Activated CD4-positive, alpha-beta T cell treated with anti-CD3 and anti-CD28 coated beads, Interleukin-2, amount 10 ng/mL, durations not matched to agents 7 days and 5 days (primary cell): ENCODE data around the gene CNTNAP1. TPM values are rescaled to one million over a fixed set of nuclear protein-coding genes. Genes with fewer than 3 reads are reported as not detected.

Experiments used
- CTCF ChIA-PET: fragments of 350-600 bp; sonication (Branson Sonifier 250); formaldehyde crosslinking; loops from one replicate; lab custom pipeline; 2021; ENCODE audit warnings: antibody characterized with exemption; lab: Charles Lee
- POLR2A ChIA-PET: fragments of 350-600 bp; sonication (Branson Sonifier 250); formaldehyde crosslinking; loops from one replicate; lab custom pipeline; 2021; ENCODE audit warnings: antibody characterized with exemption; lab: Charles Lee
- DNase-seq: peaks from one replicate; pipeline ENCODE4 v3.0.0-alpha.2; 2020
- H3K27ac Mint-ChIP-seq: one replicate; pipeline ENCODE4 v1.8.0; 2021; ENCODE audit warnings: mild to moderate bottlenecking, moderate library complexity, mixed read lengths
- H3K27me3 Mint-ChIP-seq: one replicate; pipeline ENCODE4 v1.8.0; 2021; ENCODE audit warnings: mixed read lengths
- H3K36me3 Mint-ChIP-seq: one replicate; pipeline ENCODE4 v1.8.0; 2021; ENCODE audit warnings: low read depth, mixed read lengths
- H3K4me1 Mint-ChIP-seq: one replicate; pipeline ENCODE4 v1.8.0; 2021; ENCODE audit warnings: mixed read lengths
- H3K4me3 Mint-ChIP-seq: one replicate; pipeline ENCODE4 v1.8.0; 2021; ENCODE audit warnings: mild to moderate bottlenecking, moderate library complexity, mixed read lengths
- H3K9me3 Mint-ChIP-seq: one replicate; pipeline ENCODE4 v1.8.0; 2021; ENCODE audit warnings: mixed read lengths
- total RNA-seq, 2 experiments: library from RNA; stranded (reverse); gene quantifications; one replicate each; pipeline ENCODE4 v1.2.3, GENCODE V29; 2021

The CNTNAP1 gene
- total RNA-seq, 2 experiments from 2014 or later = 0.81 to 1.0 TPM

GRCh38 chr17:42680331-42680808 lies 2.0 kb upstream of the CNTNAP1 start:
- peaks cover 58% of the 10 kb centered on the region for H3K4me1 Mint-ChIP-seq
- DNase-seq = no peak
- no peaks in the 10 kb centered on the region for H3K9me3 Mint-ChIP-seq
- no peaks in the 10 kb centered on the region for H3K36me3 Mint-ChIP-seq
- H3K27me3 Mint-ChIP-seq = peaks cover 48% of the 10 kb centered on the region
- no peak overlapping the region for H3K4me3 Mint-ChIP-seq
- peak overlapping the region; percentile 44 for H3K27ac Mint-ChIP-seq
- ChIA-PET CTCF (interaction anchor here (1.1 to 3.3 kb wide), 5 partner anchors 10 to 102 kb away, joined by 3 to 23 read pairs (median 6); partner anchors contain the start of gene PSMC3IP), POLR2A (interaction anchor here (1.7 kb wide), 1 partner anchor 103 kb away, joined by 5 read pairs; the partner anchor contains the start of gene PSMC3IP)

DNA sequence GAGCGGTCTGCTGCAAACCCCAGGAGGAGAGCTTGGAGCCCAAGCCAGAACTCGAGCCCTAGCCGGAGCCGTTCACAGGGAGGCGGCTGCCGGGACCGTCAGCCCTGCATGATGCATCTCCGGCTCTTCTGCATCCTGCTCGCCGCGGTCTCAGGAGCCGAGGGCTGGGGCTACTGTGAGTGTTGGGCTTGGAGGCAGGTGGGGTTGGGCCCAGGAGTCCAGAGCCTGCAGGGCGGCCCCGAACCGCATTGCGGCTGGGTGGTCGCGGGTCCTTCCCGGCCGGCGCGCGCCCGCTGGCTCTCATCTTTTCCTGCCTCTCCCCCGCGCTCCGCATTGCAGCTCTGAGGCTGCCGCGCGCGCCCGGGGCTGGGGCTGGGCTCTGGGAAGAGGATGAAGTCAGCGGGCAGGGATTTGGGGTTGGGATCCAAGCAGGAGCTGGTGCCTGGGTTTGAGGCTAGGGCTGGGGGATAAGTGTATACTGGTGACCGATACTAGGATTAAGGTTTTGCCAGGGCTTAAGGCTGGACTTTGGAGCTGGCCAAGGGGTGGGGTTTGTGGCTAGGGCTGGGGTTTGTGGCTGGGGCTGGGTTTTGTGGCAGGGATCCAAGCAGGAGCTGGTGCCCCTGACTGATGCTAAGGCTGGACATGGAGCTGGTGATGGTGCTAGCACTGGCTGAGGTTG lies 532 bp downstream of the CNTNAP1 start:
- H3K4me1 Mint-ChIP-seq = peaks cover 46% of the 10 kb centered on the region
- ChIA-PET CTCF (interaction anchor here (0.9 to 2.0 kb wide), 7 partner anchors 9 to 105 kb away, joined by 3 to 8 read pairs (median 3); partner anchors contain the start of gene PSMC3IP), POLR2A (no interaction called here)
- no peaks in the 10 kb centered on the region for H3K36me3 Mint-ChIP-seq
- peak overlapping the region; percentile 58 for H3K4me3 Mint-ChIP-seq
- no peak overlapping the region for H3K27ac Mint-ChIP-seq
- peaks cover 45% of the 10 kb centered on the region for H3K27me3 Mint-ChIP-seq
- H3K9me3 Mint-ChIP-seq = no peaks in the 10 kb centered on the region
- no peak for DNase-seq

GRCh38 chr17:42683407-42684034 lies 1.2 kb downstream of the CNTNAP1 start:
- CTCF ChIA-PET = interaction anchor here (0.5 to 2.0 kb wide), 8 partner anchors 8 to 106 kb away, joined by 3 to 8 read pairs (median 3); partner anchors contain the start of gene PSMC3IP
- DNase-seq = no peak
- no peak overlapping the region for H3K4me3 Mint-ChIP-seq

GRCh38 chr17:42684929-42685556 lies 2.7 kb downstream of the CNTNAP1 start:
- Mint-ChIP-seq H3K36me3 (no peaks in the 10 kb centered on the region), H3K27me3 (peaks cover 44% of the 10 kb centered on the region), H3K27ac (no peak overlapping the region), H3K9me3 (no peaks in the 10 kb centered on the region), H3K4me3 (no peak overlapping the region), H3K4me1 (peaks cover 30% of the 10 kb centered on the region)
- ChIA-PET POLR2A (no interaction called here), CTCF (interaction anchor here (0.8 to 1.3 kb wide), 2 partner anchors 8 to 11 kb away, joined by 3 to 4 read pairs; partner anchors contain the start of gene PLEKHH3)
- DNase-seq = no peak

More at GRCh38 chr17:42683407-42684034, 1.2 kb downstream of the CNTNAP1 start:
- POLR2A ChIA-PET = no interaction called here
- H3K4me1 Mint-ChIP-seq = peaks cover 43% of the 10 kb centered on the region
- no peaks in the 10 kb centered on the region for H3K9me3 Mint-ChIP-seq
- peaks cover 45% of the 10 kb centered on the region for H3K27me3 Mint-ChIP-seq
- H3K27ac Mint-ChIP-seq = no peak overlapping the region
- no peaks in the 10 kb centered on the region for H3K36me3 Mint-ChIP-seq

GRCh38 chr17:42685831-42686230 lies 3.5 kb downstream of the CNTNAP1 start:
- H3K4me3 Mint-ChIP-seq = no peak overlapping the region
- peaks cover 41% of the 10 kb centered on the region for H3K27me3 Mint-ChIP-seq
- H3K27ac Mint-ChIP-seq = no peak overlapping the region
- H3K4me1 Mint-ChIP-seq = peaks cover 24% of the 10 kb centered on the region
- ChIA-PET POLR2A (no interaction called here), CTCF (interaction anchor here (1.3 kb wide), 1 partner anchor 8 kb away, joined by 3 read pairs; the partner anchor contains the start of gene PLEKHH3)
- DNase-seq = no peak
- H3K9me3 Mint-ChIP-seq = no peaks in the 10 kb centered on the region
- no peaks in the 10 kb centered on the region for H3K36me3 Mint-ChIP-seq

DNA sequence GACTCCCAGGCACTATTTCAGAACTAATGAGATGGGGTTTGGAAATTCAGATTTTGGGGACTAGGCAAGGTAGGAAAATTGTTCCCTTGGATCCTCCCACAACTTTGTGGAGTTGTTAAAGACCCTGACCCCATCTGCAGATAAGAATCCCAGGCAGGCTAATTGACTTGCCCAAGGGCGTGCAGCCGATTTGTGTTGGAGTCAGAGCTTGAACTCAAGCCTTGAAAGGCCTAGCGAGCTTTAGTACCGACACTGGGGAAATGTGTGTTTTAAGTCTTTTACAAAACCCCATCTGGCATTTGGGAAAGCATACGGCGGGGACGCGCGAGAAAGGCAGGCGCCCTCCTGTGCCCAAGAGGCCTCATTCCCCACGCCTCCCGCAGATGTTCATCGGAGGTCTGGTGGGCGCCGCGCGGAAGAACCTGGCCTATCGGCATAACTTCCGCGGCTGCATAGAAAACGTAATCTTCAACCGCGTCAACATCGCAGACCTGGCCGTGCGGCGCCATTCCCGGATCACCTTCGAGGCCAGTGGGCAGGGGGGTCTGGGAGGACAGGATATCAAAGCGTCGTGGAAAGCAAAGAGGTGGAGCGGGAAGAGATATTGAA lies 4.3 kb downstream of the CNTNAP1 start:
- peaks cover 18% of the 10 kb centered on the region for H3K4me1 Mint-ChIP-seq
- no peaks in the 10 kb centered on the region for H3K36me3 Mint-ChIP-seq
- H3K27me3 Mint-ChIP-seq = peaks cover 35% of the 10 kb centered on the region
- ChIA-PET POLR2A (no interaction called here), CTCF (no interaction called here)
- no peak for DNase-seq
- no peaks in the 10 kb centered on the region for H3K9me3 Mint-ChIP-seq
- no peak overlapping the region for H3K4me3 Mint-ChIP-seq
- H3K27ac Mint-ChIP-seq = no peak overlapping the region

- H3K4me1 Mint-ChIP-seq = peaks cover 7% of the 10 kb centered on the region
- ChIA-PET POLR2A (no interaction called here), CTCF (no interaction called here)
- no peaks in the 10 kb centered on the region for H3K36me3 Mint-ChIP-seq
- H3K9me3 Mint-ChIP-seq = no peaks in the 10 kb centered on the region
- H3K27ac Mint-ChIP-seq = no peak overlapping the region
- no peak overlapping the region for H3K4me3 Mint-ChIP-seq
- H3K27me3 Mint-ChIP-seq = peaks cover 25% of the 10 kb centered on the region
- no peak for DNase-seq
Observed at GRCh38 chr17:42687707-42688320, 5.5 kb downstream of the CNTNAP1 start.

GRCh38 chr17:42690596-42690995 lies 8.3 kb downstream of the CNTNAP1 start:
- POLR2A ChIA-PET = no interaction called here
- Mint-ChIP-seq H3K27me3 (peaks cover 4% of the 10 kb centered on the region), H3K4me3 (no peak overlapping the region), H3K27ac (no peak overlapping the region), H3K4me1 (no peaks in the 10 kb centered on the region), H3K36me3 (no peaks in the 10 kb centered on the region), H3K9me3 (no peaks in the 10 kb centered on the region)
- CTCF ChIA-PET = interaction anchor here (0.6 to 0.9 kb wide), 3 partner anchors 10 to 112 kb away, joined by 3 to 4 read pairs (median 3); no protein-coding TSS in a partner anchor
- DNase-seq = no peak

DNA sequence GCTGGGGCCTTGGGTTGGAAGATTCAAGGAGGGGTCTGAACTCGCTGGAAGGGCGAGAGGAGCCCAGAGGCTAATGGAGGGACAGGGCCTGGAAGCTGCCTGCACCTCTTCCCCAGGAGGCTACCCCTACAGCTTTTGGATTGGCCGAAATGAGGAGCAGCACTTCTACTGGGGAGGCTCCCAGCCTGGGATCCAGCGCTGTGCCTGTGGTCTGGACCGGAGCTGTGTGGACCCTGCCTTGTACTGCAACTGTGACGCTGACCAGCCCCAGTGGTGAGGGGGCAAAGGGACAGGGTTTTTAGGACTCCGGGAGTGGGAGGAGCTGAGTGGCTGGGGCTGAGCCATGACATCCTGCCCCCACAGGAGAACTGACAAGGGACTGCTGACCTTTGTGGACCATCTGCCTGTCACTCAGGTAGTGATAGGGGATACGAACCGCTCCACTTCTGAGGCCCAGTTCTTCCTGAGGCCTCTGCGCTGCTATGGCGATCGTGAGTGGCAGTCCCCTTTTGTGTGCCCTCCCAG lies 8.8 kb downstream of the CNTNAP1 start:
- no peak overlapping the region for H3K4me3 Mint-ChIP-seq
- no peaks in the 10 kb centered on the region for H3K36me3 Mint-ChIP-seq
- CTCF ChIA-PET = interaction anchor here (0.6 to 1.2 kb wide), 2 partner anchors 8 to 10 kb away, joined by 3 read pairs; no protein-coding TSS in a partner anchor
- no peak for DNase-seq
- no peaks in the 10 kb centered on the region for H3K9me3 Mint-ChIP-seq
- H3K4me1 Mint-ChIP-seq = no peaks in the 10 kb centered on the region
- H3K27me3 Mint-ChIP-seq = peaks cover 3% of the 10 kb centered on the region
- POLR2A ChIA-PET = no interaction called here
- no peak overlapping the region for H3K27ac Mint-ChIP-seq

GRCh38 chr17:42692489-42692888 lies 10.2 kb downstream of the CNTNAP1 start:
- Mint-ChIP-seq H3K4me3 (no peak overlapping the region), H3K36me3 (no peaks in the 10 kb centered on the region), H3K27me3 (peaks cover 3% of the 10 kb centered on the region), H3K9me3 (no peaks in the 10 kb centered on the region), H3K27ac (no peak overlapping the region), H3K4me1 (no peaks in the 10 kb centered on the region)
- DNase-seq = no peak
- CTCF ChIA-PET = interaction anchor here (1.2 kb wide), 1 partner anchor 9 kb away, joined by 3 read pairs; no protein-coding TSS in a partner anchor
- POLR2A ChIA-PET = interaction anchor here (0.6 kb wide), 1 partner anchor 276 kb away, joined by 6 read pairs; no protein-coding TSS in a partner anchor

DNA sequence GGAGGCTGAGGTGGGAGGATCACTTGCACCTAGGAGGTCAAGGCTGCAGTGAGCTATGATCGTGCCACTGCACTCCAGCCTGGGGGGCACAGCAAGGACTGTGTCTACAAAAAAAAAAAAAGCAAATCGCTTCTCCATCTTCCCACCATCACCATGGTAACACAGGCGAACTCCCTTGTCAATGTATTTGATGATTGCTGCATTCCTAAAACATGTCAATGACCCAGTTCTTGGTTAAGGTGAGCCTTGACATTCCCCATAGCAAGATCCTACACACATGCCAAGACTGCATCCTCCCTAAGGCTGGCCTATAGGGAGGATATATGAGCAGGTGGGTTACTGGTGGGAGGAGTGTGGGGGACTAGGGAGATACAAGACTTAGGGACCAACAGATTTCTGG lies 12.2 kb downstream of the CNTNAP1 start:
- H3K27me3 Mint-ChIP-seq = peaks cover 2% of the 10 kb centered on the region
- peaks cover 1% of the 10 kb centered on the region for H3K36me3 Mint-ChIP-seq
- ChIA-PET CTCF (no interaction called here), POLR2A (no interaction called here)
- H3K9me3 Mint-ChIP-seq = no peaks in the 10 kb centered on the region
- H3K4me1 Mint-ChIP-seq = no peaks in the 10 kb centered on the region
- DNase-seq = no peak
- no peak overlapping the region for H3K27ac Mint-ChIP-seq
- no peak overlapping the region for H3K4me3 Mint-ChIP-seq
